MM.1S (cell line): ENCODE measurements around the gene ESPN.

Experiments used
- CTCF ChIP-seq: fragments of 300-600 bp; sonication (generic); IDR thresholded peaks from 2 replicates; pipeline ENCODE4 v1.5.1; 2016; ENCODE audit warnings: antibody characterized with exemption, low read length, mixed read lengths
- EZH2 ChIP-seq: fragments of 300-600 bp; sonication (generic); optimal IDR thresholded peaks from 2 replicates; pipeline ENCODE3; 2017; ENCODE audit warnings: low read depth, mild to moderate bottlenecking, antibody characterized with exemption, low read length, mixed read lengths

- TF ChIP-seq CTCF (no peak), EZH2 (no peak)
Observed at GRCh38 chr1:6497867-6498575, 73.4 kb downstream of the ESPN start.
